Measurements from ENCODE around the gene ANO10. TPM values are rescaled to one million over a fixed set of nuclear protein-coding genes. Genes with fewer than 3 reads are reported as not detected.
"Not testable (repeated sequence)": the region's sequence is repeated elsewhere in the genome, so short reads cannot be mapped to it uniquely, and the experiment has no call there.

ANO10 gene
- total RNA-seq, 6 experiments from 2014 or later: 10.5 to 24.1 (median 13.6) TPM

DNA sequence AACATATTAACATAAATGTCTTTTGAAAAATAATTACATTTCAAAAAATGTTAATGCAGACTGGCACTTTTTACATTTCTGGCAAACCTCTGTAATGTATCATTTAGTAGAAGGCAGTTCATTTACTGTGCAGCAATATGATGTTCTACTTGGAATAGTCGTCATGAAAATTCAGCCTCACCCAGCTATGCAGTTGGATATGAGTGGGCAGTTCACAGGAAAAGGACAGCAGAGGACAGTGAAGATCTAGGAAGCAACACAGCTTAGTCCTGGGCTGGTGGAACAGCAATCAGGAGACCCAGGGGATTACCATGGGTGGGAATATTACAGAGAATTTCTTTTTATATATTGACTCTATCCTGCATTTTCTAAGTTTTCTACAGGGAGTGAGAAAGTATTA, 63.6 kb downstream of the ANO10 start:
- WGBS (ENCODE audit: insufficient coverage, low coverage, low lambda C conversion rate, missing lambda C conversion rate): 67% methylated on average over 1 of the region's 1 CpG
- Histone ChIP-seq H3K27me3 (no peaks in the 10 kb centered on the region), H3K27ac (no peak overlapping the region), H3K9me3 (no peaks in the 10 kb centered on the region), H3K4me1 (no peaks in the 10 kb centered on the region), H3K4me3 (no peak overlapping the region), H3K36me3 (no peaks in the 10 kb centered on the region)
- ATAC-seq (no peak), DNase-seq (no peak)
- intact Hi-C loops (cut with DNase I): no loop called here
- TF ChIP-seq CTCF (IDR thresholded peaks at IDR 0.05): no peak

DNA sequence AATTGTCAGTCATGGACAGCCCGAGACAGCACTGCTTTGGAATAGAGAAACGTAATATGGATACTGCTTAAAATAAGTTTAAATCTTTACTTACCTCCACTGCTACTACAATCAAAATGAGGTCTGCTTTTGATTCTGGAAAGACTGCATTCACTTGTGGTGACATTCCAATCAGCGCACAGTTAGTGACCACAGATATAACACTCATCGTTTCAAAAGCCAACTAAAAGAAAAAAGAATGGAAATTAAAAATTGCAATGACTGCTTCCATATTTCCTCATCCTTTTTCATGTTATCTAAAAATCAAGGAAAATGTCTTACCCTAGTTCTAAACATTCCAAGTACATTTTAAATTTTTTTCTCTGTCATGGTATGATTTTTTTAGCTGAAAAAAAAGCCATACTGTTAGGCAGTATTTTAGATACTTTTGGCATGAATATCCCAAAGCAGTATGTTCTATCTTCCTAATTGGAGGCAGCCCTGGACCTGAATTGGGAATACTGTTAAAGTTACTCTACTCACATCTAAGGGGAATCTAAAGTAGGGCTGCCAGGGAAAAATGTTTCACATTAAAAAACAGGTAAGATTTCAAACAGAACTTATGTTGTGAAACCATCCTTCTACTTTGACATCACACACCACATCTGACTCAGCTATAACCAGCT, 72.1 kb downstream of the ANO10 start:
- ATAC-seq: no peak
- intact Hi-C loops (cut with DNase I): loop anchor here in 1 of 2 donors (10.0 kb wide), 1 partner anchor 645 kb away; no protein-coding TSS in a partner anchor
- H3K27me3 ChIP-seq: no peaks in the 10 kb centered on the region

GRCh38 chr3:43544277-43544676, 77.5 kb downstream of the ANO10 start:
- not testable (repeated sequence) for H3K4me3 ChIP-seq, H3K9me3 ChIP-seq, H3K4me1 ChIP-seq, H3K27ac ChIP-seq, DNase-seq, H3K36me3 ChIP-seq, H3K27me3 ChIP-seq
- peak; percentile 65 to 83 (median 76) for ATAC-seq
- intact Hi-C loops (cut with DNase I): loop anchor here in 1 of 2 donors (10.0 kb wide), 1 partner anchor 651 kb away; no protein-coding TSS in a partner anchor
- peak; percentile 56 to 65 (median 60) for TF ChIP-seq CTCF (IDR thresholded peaks at IDR 0.05)
- WGBS (ENCODE audit: insufficient coverage, low coverage, low lambda C conversion rate, missing lambda C conversion rate): 77% methylated on average over 2 of the region's 3 CpGs

More for the DNA sequence above, 72.1 kb downstream of the ANO10 start:
- Histone ChIP-seq H3K4me1 (no peaks in the 10 kb centered on the region), H3K9me3 (no peaks in the 10 kb centered on the region), H3K4me3 (no peak overlapping the region), H3K27ac (no peak overlapping the region), H3K36me3 (no peaks in the 10 kb centered on the region)
- WGBS (ENCODE audit: insufficient coverage, low coverage, low lambda C conversion rate, missing lambda C conversion rate): 70% methylated on average over 4 of the region's 4 CpGs
- DNase-seq: no peak
- no peak for TF ChIP-seq POLR2A (IDR thresholded peaks at IDR 0.05)

GRCh38 chr3:43542328-43543043, 79.3 kb downstream of the ANO10 start:
- no peaks in the 10 kb centered on the region for H3K4me1 ChIP-seq
- H3K36me3 ChIP-seq: no peaks in the 10 kb centered on the region
- DNase-seq (no peak), ATAC-seq (no peak)
- no peak for TF ChIP-seq POLR2A (IDR thresholded peaks at IDR 0.05)
- no peak for TF ChIP-seq CTCF (IDR thresholded peaks at IDR 0.05)
- no peak overlapping the region for H3K27ac ChIP-seq
- intact Hi-C loops (cut with DNase I): loop anchor here in 1 of 2 donors (10.0 kb wide), 1 partner anchor 652 kb away; no protein-coding TSS in a partner anchor
- WGBS (ENCODE audit: insufficient coverage, low coverage, low lambda C conversion rate, missing lambda C conversion rate): 93% methylated on average over 4 of the region's 4 CpGs
- no peaks in the 10 kb centered on the region for H3K27me3 ChIP-seq
- H3K9me3 ChIP-seq: no peaks in the 10 kb centered on the region
- H3K4me3 ChIP-seq: no peak overlapping the region

GRCh38 chr3:43540624-43541023, 81.2 kb downstream of the ANO10 start:
- intact Hi-C loops (cut with DNase I): loop anchor here in 1 of 2 donors (10.0 kb wide), 1 partner anchor 654 kb away; no protein-coding TSS in a partner anchor
- no peak for TF ChIP-seq CTCF (IDR thresholded peaks at IDR 0.05)
- TF ChIP-seq POLR2A (IDR thresholded peaks at IDR 0.05): no peak
- H3K4me3 ChIP-seq: no peak overlapping the region
- DNase-seq: no peak
- ATAC-seq: no peak
- H3K27me3 ChIP-seq: no peaks in the 10 kb centered on the region
- no peaks in the 10 kb centered on the region for H3K9me3 ChIP-seq
- no peaks in the 10 kb centered on the region for H3K36me3 ChIP-seq
- H3K27ac ChIP-seq: no peak overlapping the region
- H3K4me1 ChIP-seq: no peaks in the 10 kb centered on the region
